ENCODE results near the gene DHRS11.
A peak's percentile ranks its signal among the peaks of the same experiment; 100 is the strongest.

Gene DHRS11, protein sequence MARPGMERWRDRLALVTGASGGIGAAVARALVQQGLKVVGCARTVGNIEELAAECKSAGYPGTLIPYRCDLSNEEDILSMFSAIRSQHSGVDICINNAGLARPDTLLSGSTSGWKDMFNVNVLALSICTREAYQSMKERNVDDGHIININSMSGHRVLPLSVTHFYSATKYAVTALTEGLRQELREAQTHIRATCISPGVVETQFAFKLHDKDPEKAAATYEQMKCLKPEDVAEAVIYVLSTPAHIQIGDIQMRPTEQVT

DNA sequence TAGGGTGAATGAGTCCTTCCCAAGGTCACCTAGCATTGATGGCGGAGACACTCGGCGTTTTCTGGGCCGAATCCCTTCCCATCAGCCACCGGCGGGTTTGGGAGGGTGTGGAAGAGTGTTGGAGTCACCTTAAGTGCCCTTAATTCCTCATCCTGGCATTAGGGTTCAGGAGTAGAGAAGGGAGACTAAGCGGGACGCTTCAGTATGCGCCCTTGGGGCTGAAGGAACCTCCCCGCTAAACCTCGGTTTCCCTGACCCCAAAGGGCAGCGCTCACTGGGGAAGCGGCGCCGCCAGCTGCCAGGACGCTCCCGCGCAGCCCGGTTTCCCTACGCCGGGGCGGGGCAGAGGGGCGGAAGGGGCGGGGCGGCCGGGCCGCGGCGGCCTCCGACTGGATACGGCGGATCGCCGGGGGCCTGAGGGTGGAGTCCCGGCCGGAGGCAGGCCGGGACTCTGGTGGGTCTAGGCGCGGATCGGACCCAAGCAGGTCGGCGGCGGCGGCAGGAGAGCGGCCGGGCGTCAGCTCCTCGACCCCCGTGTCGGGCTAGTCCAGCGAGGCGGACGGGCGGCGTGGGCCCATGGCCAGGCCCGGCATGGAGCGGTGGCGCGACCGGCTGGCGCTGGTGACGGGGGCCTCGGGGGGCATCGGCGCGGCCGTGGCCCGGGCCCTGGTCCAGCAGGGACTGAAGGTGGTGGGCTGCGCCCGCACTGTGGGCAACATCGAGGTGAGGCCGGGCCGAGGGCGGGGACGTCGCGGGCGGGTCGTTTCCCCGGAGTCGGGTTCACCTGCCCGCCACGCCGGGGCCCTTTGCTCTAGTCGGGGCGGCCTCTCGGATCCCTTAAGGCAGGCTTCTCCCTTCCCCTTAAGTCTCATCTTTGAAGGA is at the start of gene DHRS11:
Gene DHRS11, plus strand, starts transcription at position 446 of the 882 bp plus-strand sequence. Its CDS starts 131 bp downstream, at position 577.
- peaks cover 43% of the 10 kb centered on the region for H4K20me1 ChIP-seq
- H3K27ac ChIP-seq = peak within 1 kb of the TSS; percentile 72
- peak within 1 kb of the TSS; percentile 97 for H3K4me2 ChIP-seq
- H3K9ac ChIP-seq = peak within 1 kb of the TSS; percentile 91
- H3K9me3 ChIP-seq = no peaks in the 10 kb centered on the region
- H3K36me3 ChIP-seq = peaks cover 38% of the 10 kb centered on the region
- H3K4me1 ChIP-seq = peaks cover 25% of the 10 kb centered on the region
- H3K27me3 ChIP-seq = no peaks in the 10 kb centered on the region
- TF ChIP-seq Cebpa-rat (IDR thresholded peaks at IDR 0.05) = no peak
- H3K4me3 ChIP-seq = peak within 1 kb of the TSS; percentile 87

DNA sequence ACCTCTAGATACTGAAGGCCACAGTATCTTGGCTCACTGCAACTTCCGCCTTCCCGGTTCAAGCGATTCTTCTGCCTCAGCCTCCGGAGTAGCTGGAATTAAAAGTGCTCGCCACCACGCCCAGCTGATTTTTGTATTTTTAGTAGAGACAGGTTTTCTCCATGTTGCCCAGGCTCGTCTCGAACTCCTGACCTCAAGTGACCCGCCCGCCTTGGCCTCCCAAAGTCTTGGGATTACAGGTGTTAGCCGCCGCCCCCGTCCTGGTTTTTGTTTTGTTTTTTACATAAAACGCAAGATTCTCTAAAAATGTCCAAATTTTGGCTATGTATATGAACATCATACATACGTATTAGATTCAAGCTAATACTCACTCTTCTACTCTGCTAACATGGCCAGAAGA is 48.9 kb upstream of the DHRS11 start:
- H3K4me3 ChIP-seq = no peak overlapping the region
- H3K27me3 ChIP-seq = no peaks in the 10 kb centered on the region
- no peak overlapping the region for H3K9ac ChIP-seq
- no peak for TF ChIP-seq Cebpa-rat (IDR thresholded peaks at IDR 0.05)
- peaks cover 23% of the 10 kb centered on the region for H3K4me1 ChIP-seq
- H3K4me2 ChIP-seq = no peak overlapping the region
- H4K20me1 ChIP-seq = peaks cover 23% of the 10 kb centered on the region
- H3K36me3 ChIP-seq = peaks cover 9% of the 10 kb centered on the region; the same call in 1 of the 2 replicates
- no peaks in the 10 kb centered on the region for H3K9me3 ChIP-seq
- H3K27ac ChIP-seq = no peak overlapping the region

DNA sequence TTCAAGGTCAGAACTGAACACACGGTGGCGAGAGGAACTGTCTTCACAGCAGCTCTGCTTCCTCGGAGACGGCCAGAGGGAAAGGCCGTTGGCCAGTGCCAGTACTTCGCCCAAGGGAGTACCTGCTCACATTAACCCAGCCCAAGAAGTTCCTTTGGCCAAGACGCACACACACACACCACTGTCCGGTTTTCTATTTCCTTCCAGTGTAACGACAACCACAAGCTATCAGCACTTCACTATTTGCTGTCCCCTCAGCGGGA is 47.7 kb upstream of the DHRS11 start:
- no peaks in the 10 kb centered on the region for H3K9me3 ChIP-seq
- no peaks in the 10 kb centered on the region for H3K27me3 ChIP-seq
- peak overlapping the region; percentile 90 for H3K4me2 ChIP-seq
- H3K36me3 ChIP-seq = peaks cover 7% of the 10 kb centered on the region; the same call in 1 of the 2 replicates
- H4K20me1 ChIP-seq = peaks cover 35% of the 10 kb centered on the region
- peaks cover 29% of the 10 kb centered on the region for H3K4me1 ChIP-seq
- peak overlapping the region; percentile 96 for H3K9ac ChIP-seq
- TF ChIP-seq Cebpa-rat (IDR thresholded peaks at IDR 0.05) = no peak
- peak overlapping the region; percentile 81 for H3K4me3 ChIP-seq
- peak overlapping the region; percentile 95 for H3K27ac ChIP-seq

DNA sequence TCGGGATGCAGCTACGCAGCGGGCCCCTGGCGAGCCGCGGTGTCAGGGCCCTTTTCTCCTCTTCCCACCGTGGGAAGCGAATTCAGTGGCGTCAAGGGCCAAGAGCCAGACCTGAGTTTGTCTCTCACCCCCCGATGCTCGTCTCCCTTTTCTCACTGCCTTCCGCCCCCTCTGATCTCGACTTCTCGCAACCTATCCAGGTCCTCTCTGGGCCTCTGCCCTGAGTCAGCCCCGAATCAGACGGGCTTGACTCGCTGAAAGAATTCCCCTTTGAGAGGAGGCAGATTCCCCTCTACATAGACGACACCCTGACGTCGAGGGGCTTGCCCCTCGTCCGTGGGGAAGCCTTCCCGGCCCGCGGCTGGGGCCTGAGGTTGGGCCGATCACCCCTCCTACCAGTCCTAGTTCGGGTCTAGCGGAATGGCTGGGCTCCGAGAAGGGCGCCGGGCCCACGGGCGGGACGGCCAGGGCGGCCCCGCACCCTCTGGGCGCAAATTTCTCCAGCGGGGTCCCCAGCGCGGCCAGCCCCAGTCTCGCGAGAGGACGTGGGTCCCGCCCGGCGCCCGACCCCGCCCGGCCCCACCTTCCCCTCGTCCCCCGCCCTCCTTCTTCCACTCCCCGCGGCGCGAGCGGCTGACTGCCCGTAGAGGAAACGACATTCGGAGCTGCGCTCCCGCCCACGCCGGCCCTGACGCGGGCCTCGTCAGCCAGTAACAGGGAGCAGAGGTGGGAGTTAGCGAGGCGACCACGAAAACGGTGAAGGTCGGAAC is 47.2 kb upstream of the DHRS11 start, which contains the start of gene GGNBP2:
Gene GGNBP2, plus strand, starts transcription at position 613 of the 770 bp plus-strand sequence. CDS start 806 bp downstream, outside the sequence.
- Histone ChIP-seq H4K20me1 (peaks cover 41% of the 10 kb centered on the region), H3K9me3 (no peaks in the 10 kb centered on the region), H3K36me3 (peaks cover 12% of the 10 kb centered on the region; the same call in 1 of the 2 replicates), H3K4me3 (peak within 1 kb of the TSS; percentile 81), H3K27me3 (no peaks in the 10 kb centered on the region), H3K27ac (peak within 1 kb of the TSS; percentile 95), H3K4me1 (peaks cover 29% of the 10 kb centered on the region), H3K4me2 (peak within 1 kb of the TSS; percentile 92), H3K9ac (peak within 1 kb of the TSS; percentile 96)
- TF ChIP-seq Cebpa-rat (IDR thresholded peaks at IDR 0.05) = no peak

DNA sequence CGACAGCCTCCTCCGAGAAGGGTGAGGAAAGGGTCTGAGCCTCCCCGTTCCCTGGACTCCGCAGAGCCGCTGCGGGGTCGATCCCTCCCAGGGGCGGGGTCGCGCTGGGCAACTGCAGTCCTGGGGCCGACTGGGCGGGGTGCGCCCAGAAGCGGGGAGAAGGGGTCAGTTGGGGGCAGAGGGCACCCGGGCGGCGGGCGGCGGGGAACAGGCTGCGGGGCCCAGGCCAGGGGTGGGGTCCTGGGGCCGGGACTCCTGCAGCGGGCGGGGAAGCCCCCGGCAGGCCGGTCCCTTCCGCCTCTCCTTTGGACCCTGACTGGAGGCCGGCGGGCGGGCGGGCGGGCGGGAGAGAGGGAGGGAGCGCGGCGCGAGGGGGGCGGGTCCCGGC is 46.6 kb upstream of the DHRS11 start:
- Histone ChIP-seq H3K9ac (peak overlapping the region; percentile 96), H3K4me2 (peak overlapping the region; percentile 36; the same call in 1 of the 2 replicates), H3K4me3 (peak overlapping the region; percentile 81), H3K4me1 (peaks cover 34% of the 10 kb centered on the region), H3K27me3 (no peaks in the 10 kb centered on the region), H3K27ac (peak overlapping the region; percentile 95), H4K20me1 (peaks cover 46% of the 10 kb centered on the region), H3K9me3 (no peaks in the 10 kb centered on the region), H3K36me3 (peaks cover 12% of the 10 kb centered on the region; the same call in 1 of the 2 replicates)
- no peak for TF ChIP-seq Cebpa-rat (IDR thresholded peaks at IDR 0.05)

DNA sequence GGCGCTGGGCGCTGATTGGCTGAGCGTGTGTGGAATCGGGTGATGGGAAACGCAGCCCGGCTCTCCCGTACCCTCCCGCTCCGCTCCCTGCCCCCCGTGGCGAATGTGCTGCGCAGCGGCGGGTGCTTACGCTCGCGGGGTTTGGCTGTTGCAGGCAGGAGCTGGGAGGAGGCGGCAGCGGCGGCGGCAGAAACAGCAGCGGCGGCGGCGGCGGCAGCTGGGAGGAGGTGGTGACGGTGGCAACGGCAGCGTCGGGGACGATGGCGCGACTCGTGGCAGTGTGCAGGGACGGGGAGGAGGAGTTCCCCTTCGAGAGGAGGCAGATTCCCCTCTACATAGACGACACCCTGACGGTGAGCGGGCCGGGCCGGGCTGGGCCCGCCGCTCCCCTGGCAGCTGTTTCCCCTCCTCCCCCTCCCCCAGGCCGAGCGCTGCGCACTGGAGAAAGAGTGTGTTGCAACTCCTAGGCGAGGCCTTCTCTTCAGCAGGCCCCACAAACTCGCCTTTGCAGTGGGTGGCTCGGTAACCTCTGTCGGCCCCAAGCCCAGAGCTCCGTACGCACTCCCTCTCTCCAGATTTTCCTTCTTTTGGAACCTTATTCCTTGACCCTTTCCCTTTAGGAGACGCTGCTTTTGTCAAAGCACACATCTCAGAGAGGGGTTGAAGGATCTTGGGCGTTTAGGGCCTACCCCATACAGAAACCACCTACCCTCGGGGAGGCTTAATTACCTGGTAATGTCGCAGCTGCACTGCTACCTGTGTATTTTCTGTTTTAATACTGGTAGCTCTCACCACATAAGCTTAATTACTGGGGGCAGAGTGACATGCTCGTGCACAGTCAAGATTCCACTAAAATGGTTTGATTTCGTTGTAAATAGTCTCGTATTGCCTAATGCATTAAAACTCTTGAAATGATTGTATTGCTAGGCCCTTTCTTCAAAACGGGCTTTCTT is 45.9 kb upstream of the DHRS11 start:
- no peaks in the 10 kb centered on the region for H3K27me3 ChIP-seq
- H3K4me3 ChIP-seq = peak overlapping the region; percentile 81
- peak overlapping the region; percentile 93 for H3K27ac ChIP-seq
- peaks cover 13% of the 10 kb centered on the region; the same call in 1 of the 2 replicates for H3K36me3 ChIP-seq
- H3K9me3 ChIP-seq = no peaks in the 10 kb centered on the region
- peaks cover 53% of the 10 kb centered on the region for H4K20me1 ChIP-seq
- peaks cover 41% of the 10 kb centered on the region for H3K4me1 ChIP-seq
- peak; percentile 91 for TF ChIP-seq Cebpa-rat (IDR thresholded peaks at IDR 0.05)
- peak overlapping the region; percentile 94 for H3K9ac ChIP-seq
- peak overlapping the region; percentile 92 for H3K4me2 ChIP-seq

DNA sequence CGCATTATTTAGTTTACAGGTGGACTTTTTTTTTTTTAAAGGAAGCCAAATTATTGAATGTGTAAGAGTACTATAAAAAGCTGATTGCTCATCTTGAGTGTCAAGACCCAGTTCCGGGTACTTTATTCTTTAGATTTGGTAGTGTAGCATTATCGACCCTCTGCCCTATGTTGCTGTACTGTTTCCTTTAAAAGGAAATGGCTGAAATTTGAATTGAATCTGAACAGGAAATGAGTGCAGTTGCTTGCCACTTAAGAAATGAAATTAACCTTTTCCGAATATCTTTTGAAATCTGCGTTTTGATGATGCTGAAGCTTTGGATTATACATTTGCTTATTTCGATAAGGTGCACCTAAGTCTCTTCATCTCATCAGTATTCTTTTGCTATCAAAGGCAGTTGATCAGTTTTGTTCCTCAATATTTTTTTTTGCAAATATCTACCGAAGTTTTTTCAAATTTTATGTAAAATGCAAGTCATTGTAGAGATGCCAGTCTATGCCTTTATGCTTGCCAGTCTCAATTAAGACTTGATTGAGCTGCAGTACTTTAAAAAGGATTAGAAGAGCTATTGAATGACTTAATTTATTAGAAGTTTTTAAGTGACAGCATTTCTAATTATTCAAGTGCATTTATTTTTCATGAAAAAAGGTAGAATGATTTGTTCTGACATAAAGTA is 45.1 kb upstream of the DHRS11 start:
- H4K20me1 ChIP-seq = peaks cover 61% of the 10 kb centered on the region
- H3K27me3 ChIP-seq = no peaks in the 10 kb centered on the region
- peaks cover 43% of the 10 kb centered on the region for H3K4me1 ChIP-seq
- TF ChIP-seq Cebpa-rat (IDR thresholded peaks at IDR 0.05) = no peak
- peaks cover 21% of the 10 kb centered on the region; the same call in 1 of the 2 replicates for H3K36me3 ChIP-seq
- peak overlapping the region; percentile 93 for H3K27ac ChIP-seq
- no peaks in the 10 kb centered on the region for H3K9me3 ChIP-seq
- H3K9ac ChIP-seq = peak overlapping the region; percentile 94
- H3K4me3 ChIP-seq = peak overlapping the region; percentile 81
- H3K4me2 ChIP-seq = peak overlapping the region; percentile 92

DNA sequence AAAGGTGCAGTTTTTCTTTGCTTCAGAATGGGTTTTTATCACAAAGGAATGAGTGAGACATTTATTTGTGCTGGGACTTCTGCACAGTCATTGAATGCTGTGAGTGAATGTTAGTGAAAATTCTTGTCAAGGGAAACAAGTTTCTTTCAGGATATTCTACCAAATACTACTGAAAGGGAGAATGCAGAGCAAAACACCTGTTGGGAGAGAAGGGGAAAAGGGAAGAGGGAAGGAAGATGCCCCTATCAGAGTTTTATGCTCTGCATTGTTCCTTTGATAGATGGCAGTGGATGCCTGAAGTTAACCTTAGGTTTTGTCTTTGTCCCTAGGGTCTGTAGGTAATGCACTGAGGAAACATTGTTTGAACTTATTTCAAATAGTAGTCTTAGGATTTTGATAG is 43.9 kb upstream of the DHRS11 start:
- Histone ChIP-seq H3K9ac (no peak overlapping the region), H3K4me3 (no peak overlapping the region), H3K27ac (no peak overlapping the region), H3K4me2 (peak overlapping the region; percentile 92), H3K4me1 (peaks cover 43% of the 10 kb centered on the region), H3K27me3 (no peaks in the 10 kb centered on the region), H3K36me3 (peaks cover 22% of the 10 kb centered on the region; the same call in 1 of the 2 replicates), H4K20me1 (peaks cover 73% of the 10 kb centered on the region), H3K9me3 (no peaks in the 10 kb centered on the region)
- TF ChIP-seq Cebpa-rat (IDR thresholded peaks at IDR 0.05) = no peak

Data from BLaER1 (cell line).